ENCODE data around the gene TMEM267. TPM values are rescaled to one million over a fixed set of nuclear protein-coding genes. Genes with fewer than 3 reads are reported as not detected.

The TMEM267 gene
- total RNA-seq, 1 experiment from 2014 or later: 17.5 TPM

DNA sequence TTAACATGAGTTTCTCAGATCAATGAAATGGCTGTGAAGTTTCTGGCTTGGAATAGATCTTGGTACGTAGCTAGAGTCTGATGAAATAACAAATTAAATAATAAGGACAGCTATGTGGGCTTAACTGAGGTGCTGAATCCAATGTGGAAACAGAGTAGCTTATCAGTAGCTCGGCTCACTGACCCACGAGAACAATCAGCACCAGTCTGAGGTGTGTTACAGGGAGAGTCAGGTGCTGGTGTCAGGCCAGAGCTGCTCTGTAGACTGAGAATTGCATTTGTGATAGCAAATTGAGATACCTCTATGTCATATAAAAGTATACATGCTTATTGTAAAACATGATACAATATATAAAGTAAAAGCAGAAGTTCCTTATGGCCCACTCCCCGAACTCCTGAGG lies 50.3 kb downstream of the TMEM267 start:
- ChIA-PET RAD21 (ENCODE audit: low non-redundant PET in 1 of 2, low total read pairs in 2 of 2, uncharacterized antibody in 2 of 2, unreplicated experiment in 2 of 2) (no interaction called here), CTCF (no interaction called here), POLR2A (no interaction called here)
- H3K79me2 ChIP-seq (ENCODE audit: insufficient read depth, low read length): no peaks in the 10 kb centered on the region
- H3K27ac ChIP-seq (ENCODE audit: low read depth, low read length): no peak overlapping the region
- no peak for DNase-seq (ENCODE audit: low read depth, low spot score)
- no peaks in the 10 kb centered on the region for H4K20me1 ChIP-seq (ENCODE audit: insufficient read depth)
- intact Hi-C loops (cut with micrococcal nuclease): no loop called here
- peaks cover 9 to 10% of the 10 kb centered on the region in 2 experiments; a peak in 3 of 4 replicates for H3K4me1 ChIP-seq (ENCODE audit: control insufficient read depth in 1 of 2, insufficient read depth in 2 of 2, low read length in 2 of 2)
- no peaks in the 10 kb centered on the region for H3K36me3 ChIP-seq (ENCODE audit: control insufficient read depth in 1 of 2, insufficient read depth in 2 of 2, low read length in 2 of 2)
- no peaks in the 10 kb centered on the region for H3K9me2 ChIP-seq (ENCODE audit: insufficient read depth)
- TF ChIP-seq SRF (IDR thresholded peaks at IDR 0.05; ENCODE audit: low read depth) (no peak), FOSL1 (IDR thresholded peaks at IDR 0.05; ENCODE audit: low read depth) (no peak), EGR1 (IDR thresholded peaks at IDR 0.05; ENCODE audit: low read depth) (no peak), POLR2AphosphoS5 (IDR thresholded peaks at IDR 0.05; ENCODE audit: low read depth, low read length) (no peak), CBX3 (IDR thresholded peaks at IDR 0.05; ENCODE audit: low read depth) (no peak), JUND (IDR thresholded peaks at IDR 0.05) (no peak), ELF1 (IDR thresholded peaks at IDR 0.05; ENCODE audit: borderline replicate concordance, low read depth) (no peak), YY1 (IDR thresholded peaks at IDR 0.05; ENCODE audit: extremely low read depth, insufficient replicate concordance, low read depth, low read length) (no peak), EZH2 (IDR thresholded peaks at IDR 0.05) (no peak), EZH2phosphoT487 (IDR thresholded peaks at IDR 0.05; ENCODE audit: borderline replicate concordance) (no peak)
- TF ChIP-seq, protein P1, sequence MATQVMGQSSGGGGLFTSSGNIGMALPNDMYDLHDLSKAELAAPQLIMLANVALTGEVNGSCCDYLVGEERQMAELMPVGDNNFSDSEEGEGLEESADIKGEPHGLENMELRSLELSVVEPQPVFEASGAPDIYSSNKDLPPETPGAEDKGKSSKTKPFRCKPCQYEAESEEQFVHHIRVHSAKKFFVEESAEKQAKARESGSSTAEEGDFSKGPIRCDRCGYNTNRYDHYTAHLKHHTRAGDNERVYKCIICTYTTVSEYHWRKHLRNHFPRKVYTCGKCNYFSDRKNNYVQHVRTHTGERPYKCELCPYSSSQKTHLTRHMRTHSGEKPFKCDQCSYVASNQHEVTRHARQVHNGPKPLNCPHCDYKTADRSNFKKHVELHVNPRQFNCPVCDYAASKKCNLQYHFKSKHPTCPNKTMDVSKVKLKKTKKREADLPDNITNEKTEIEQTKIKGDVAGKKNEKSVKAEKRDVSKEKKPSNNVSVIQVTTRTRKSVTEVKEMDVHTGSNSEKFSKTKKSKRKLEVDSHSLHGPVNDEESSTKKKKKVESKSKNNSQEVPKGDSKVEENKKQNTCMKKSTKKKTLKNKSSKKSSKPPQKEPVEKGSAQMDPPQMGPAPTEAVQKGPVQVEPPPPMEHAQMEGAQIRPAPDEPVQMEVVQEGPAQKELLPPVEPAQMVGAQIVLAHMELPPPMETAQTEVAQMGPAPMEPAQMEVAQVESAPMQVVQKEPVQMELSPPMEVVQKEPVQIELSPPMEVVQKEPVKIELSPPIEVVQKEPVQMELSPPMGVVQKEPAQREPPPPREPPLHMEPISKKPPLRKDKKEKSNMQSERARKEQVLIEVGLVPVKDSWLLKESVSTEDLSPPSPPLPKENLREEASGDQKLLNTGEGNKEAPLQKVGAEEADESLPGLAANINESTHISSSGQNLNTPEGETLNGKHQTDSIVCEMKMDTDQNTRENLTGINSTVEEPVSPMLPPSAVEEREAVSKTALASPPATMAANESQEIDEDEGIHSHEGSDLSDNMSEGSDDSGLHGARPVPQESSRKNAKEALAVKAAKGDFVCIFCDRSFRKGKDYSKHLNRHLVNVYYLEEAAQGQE (IDR thresholded peaks at IDR 0.05; ENCODE audit: low read depth): no peak
- TF ChIP-seq, protein P2, sequence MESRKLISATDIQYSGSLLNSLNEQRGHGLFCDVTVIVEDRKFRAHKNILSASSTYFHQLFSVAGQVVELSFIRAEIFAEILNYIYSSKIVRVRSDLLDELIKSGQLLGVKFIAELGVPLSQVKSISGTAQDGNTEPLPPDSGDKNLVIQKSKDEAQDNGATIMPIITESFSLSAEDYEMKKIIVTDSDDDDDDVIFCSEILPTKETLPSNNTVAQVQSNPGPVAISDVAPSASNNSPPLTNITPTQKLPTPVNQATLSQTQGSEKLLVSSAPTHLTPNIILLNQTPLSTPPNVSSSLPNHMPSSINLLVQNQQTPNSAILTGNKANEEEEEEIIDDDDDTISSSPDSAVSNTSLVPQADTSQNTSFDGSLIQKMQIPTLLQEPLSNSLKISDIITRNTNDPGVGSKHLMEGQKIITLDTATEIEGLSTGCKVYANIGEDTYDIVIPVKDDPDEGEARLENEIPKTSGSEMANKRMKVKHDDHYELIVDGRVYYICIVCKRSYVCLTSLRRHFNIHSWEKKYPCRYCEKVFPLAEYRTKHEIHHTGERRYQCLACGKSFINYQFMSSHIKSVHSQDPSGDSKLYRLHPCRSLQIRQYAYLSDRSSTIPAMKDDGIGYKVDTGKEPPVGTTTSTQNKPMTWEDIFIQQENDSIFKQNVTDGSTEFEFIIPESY (IDR thresholded peaks at IDR 0.05; ENCODE audit: extremely low read depth, insufficient replicate concordance, low read length): no peak
- no TSS peak for BruUV-seq (replicated peaks)
- H2AFZ ChIP-seq (ENCODE audit: low read depth, low read length, poor library complexity, severe bottlenecking): no peak overlapping the region
- no peak for ATAC-seq
- H3K9me3 ChIP-seq (ENCODE audit: control insufficient read depth in 1 of 2, insufficient read depth in 1 of 2, low read depth in 1 of 2, low read length in 2 of 2): no peaks in the 10 kb centered on the region
- no peak overlapping the region for H3K4me2 ChIP-seq (ENCODE audit: low read length)
- H3K27me3 ChIP-seq (ENCODE audit: insufficient read depth, low read length): no peaks in the 10 kb centered on the region
- H3K9ac ChIP-seq (ENCODE audit: low read length): no peak overlapping the region
- H3K4me3 ChIP-seq (replicated peaks in 1 of 2; ENCODE audit: low read depth in 1 of 2, low read length in 2 of 2): no peak overlapping the region

All from HCT116 (cell line).